ENCODE results near the gene HIVEP2. TPM values are rescaled to one million over a fixed set of nuclear protein-coding genes. Genes with fewer than 3 reads are reported as not detected.

HIVEP2 gene
- polyA plus RNA-seq, 1 donor from 2014 or later: 5.9 TPM

- no peaks in the 10 kb centered on the region for H3K36me3 Mint-ChIP-seq
- H3K4me3 Mint-ChIP-seq: no peak overlapping the region
Observed at GRCh38 chr6:142953373-142954273, 8.6 kb upstream of the HIVEP2 start.

DNA sequence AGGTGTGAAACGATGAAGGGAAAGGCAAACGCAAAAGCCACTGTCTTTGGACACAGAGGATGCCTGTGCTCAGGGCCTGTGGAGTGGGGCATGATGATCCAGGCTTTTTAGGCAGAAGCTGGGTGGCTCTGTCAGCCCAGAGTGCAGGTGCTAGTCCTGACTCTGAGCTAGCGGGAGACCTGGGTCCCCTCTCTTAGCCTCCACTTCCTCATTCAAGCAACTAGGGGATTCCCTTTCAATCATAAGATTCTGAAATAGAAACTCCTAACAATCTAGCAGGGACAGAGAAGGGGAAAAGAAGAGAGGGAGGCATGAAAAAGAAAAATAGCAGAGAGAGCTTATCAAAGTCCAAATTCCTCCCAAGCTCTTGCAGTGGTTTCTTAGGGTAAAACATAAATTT, 7.6 kb upstream of the HIVEP2 start:
- peaks cover 29 to 34% (median 29%) of the 10 kb centered on the region in 3 donors for H3K4me1 Mint-ChIP-seq
- no peaks in the 10 kb centered on the region for H3K36me3 Mint-ChIP-seq
- no peaks in the 10 kb centered on the region for H3K9me3 Mint-ChIP-seq
- H3K27me3 Mint-ChIP-seq: no peaks in the 10 kb centered on the region
- H3K27ac Mint-ChIP-seq: peak overlapping the region; percentile 46 to 87 (median 80)
- peak overlapping the region in 2 of 4 donors; percentile 44 to 51 for H3K4me3 Mint-ChIP-seq

More at GRCh38 chr6:142953373-142954273, 8.6 kb upstream of the HIVEP2 start:
- Mint-ChIP-seq H3K27me3 (no peaks in the 10 kb centered on the region), H3K4me1 (peaks cover 22 to 26% (median 26%) of the 10 kb centered on the region in 3 donors), H3K9me3 (no peaks in the 10 kb centered on the region), H3K27ac (peak overlapping the region in 2 of 3 donors; percentile 46 to 87)

GRCh38 chr6:142950291-142950690, 5.3 kb upstream of the HIVEP2 start:
- Mint-ChIP-seq H3K36me3 (no peaks in the 10 kb centered on the region), H3K9me3 (no peaks in the 10 kb centered on the region), H3K27me3 (no peaks in the 10 kb centered on the region), H3K4me3 (no peak overlapping the region), H3K4me1 (peaks cover 29 to 35% (median 29%) of the 10 kb centered on the region in 3 donors), H3K27ac (peak overlapping the region in 1 of 3 donors; percentile 33)

DNA sequence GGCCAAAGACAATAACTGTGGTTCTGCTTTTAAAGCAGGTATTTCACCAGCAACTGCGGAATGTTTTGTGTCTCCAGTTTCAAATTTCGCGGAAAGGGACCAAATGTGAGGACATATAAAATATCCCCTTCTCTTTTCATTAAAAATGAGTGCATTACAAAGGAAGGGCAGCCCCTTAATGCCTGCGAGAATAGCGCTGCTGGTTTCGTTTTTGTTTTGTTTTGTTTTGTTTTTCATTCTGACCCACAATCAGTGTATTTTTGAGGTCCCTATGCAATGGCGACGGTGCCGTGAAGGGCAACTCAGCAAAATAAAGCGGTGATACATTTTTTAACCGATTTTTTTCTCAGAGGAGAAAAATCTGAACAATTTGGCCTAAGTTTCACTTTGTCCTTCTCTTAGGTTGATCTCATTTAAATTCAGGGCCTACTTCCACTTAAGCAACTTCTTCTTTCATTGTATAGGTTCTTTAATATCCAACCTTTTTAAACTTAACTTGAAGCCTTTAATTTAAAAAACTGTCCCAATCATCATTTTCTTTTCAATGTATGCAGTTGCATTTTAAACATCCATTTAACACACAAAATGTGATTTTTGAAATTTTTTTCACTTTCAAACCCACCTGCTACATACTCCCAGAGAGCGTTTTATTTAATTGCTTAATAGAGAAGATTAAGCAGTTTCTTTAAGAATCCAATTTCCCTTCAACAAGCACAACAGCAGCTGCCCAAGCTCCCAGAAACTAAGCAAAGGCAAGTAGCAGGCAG, 2.9 kb upstream of the HIVEP2 start:
- peak overlapping the region; percentile 88 to 97 (median 96) for H3K4me3 Mint-ChIP-seq
- H3K36me3 Mint-ChIP-seq: no peaks in the 10 kb centered on the region
- no peaks in the 10 kb centered on the region for H3K27me3 Mint-ChIP-seq
- H3K9me3 Mint-ChIP-seq: peaks cover 0 to 2% (median 0%) of the 10 kb centered on the region in 3 donors
- peak overlapping the region; percentile 99 to 100 (median 99) for H3K27ac Mint-ChIP-seq
- H3K4me1 Mint-ChIP-seq: peaks cover 25 to 29% (median 28%) of the 10 kb centered on the region in 3 donors

GRCh38 chr6:142946924-142947713, 2.1 kb upstream of the HIVEP2 start:
- H3K27me3 Mint-ChIP-seq: no peaks in the 10 kb centered on the region
- H3K36me3 Mint-ChIP-seq: no peaks in the 10 kb centered on the region
- H3K27ac Mint-ChIP-seq: peak overlapping the region; percentile 99 to 100 (median 99)
- peaks cover 0 to 2% (median 0%) of the 10 kb centered on the region in 3 donors for H3K9me3 Mint-ChIP-seq
- H3K4me1 Mint-ChIP-seq: peaks cover 25 to 28% (median 27%) of the 10 kb centered on the region in 3 donors
- peak overlapping the region; percentile 96 to 99 (median 98) for H3K4me3 Mint-ChIP-seq

DNA sequence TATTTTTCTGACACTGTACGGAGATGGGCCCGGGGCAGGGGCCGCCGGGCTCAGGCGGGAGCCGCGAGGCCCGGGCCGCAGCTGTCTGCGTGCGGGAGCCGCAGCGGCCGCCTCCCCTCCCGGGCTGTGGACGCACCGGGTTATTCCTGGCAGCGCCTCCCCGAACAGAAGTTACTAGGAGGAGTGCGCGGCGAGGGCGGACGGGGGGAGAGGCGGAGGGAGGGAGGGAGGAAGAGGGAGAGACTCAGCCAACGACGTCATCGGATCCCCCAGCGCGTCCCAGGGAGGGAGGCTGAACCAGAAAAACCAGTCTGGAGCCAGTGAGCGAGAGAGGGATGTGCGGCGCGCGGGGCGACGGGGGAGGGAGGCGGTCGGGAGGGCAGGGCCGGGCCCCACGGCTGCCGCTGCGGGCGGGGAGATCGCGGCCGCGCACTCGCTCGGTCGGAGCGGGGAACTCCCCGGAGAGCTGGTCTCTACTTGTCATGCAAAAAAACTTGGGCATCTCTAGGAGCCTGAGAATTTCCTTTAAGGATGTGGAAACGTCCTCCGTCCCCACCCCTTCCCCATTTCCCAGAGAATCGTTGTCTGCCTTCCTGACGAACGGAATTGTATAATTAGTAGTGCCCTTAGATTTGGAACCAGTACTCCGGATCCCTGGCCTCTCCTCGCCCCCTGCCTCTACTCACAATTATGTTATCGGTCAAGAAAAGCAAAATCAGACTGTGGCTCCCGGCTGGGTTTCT, 1.4 kb upstream of the HIVEP2 start:
- peak overlapping the region; percentile 99 to 100 (median 99) for H3K27ac Mint-ChIP-seq
- H3K27me3 Mint-ChIP-seq: no peaks in the 10 kb centered on the region
- peak overlapping the region; percentile 96 to 99 (median 98) for H3K4me3 Mint-ChIP-seq
- no peaks in the 10 kb centered on the region for H3K36me3 Mint-ChIP-seq
- H3K9me3 Mint-ChIP-seq: peaks cover 0 to 2% (median 0%) of the 10 kb centered on the region in 3 donors
- H3K4me1 Mint-ChIP-seq: peaks cover 25 to 31% (median 30%) of the 10 kb centered on the region in 3 donors

GRCh38 chr6:142945446-142946180, 637 bp upstream of the HIVEP2 start:
- no peaks in the 10 kb centered on the region for H3K36me3 Mint-ChIP-seq
- peaks cover 0 to 2% (median 0%) of the 10 kb centered on the region in 3 donors for H3K9me3 Mint-ChIP-seq
- peak overlapping the region; percentile 97 to 100 (median 99) for H3K27ac Mint-ChIP-seq
- H3K27me3 Mint-ChIP-seq: no peaks in the 10 kb centered on the region
- peaks cover 30 to 36% (median 32%) of the 10 kb centered on the region in 3 donors for H3K4me1 Mint-ChIP-seq
- peak overlapping the region; percentile 96 to 99 (median 98) for H3K4me3 Mint-ChIP-seq

- H3K36me3 Mint-ChIP-seq: no peaks in the 10 kb centered on the region
- H3K9me3 Mint-ChIP-seq: peaks cover 0 to 2% (median 0%) of the 10 kb centered on the region in 3 donors
- H3K27me3 Mint-ChIP-seq: no peaks in the 10 kb centered on the region
- H3K27ac Mint-ChIP-seq: peak overlapping the region; percentile 99 to 100 (median 99)
- peaks cover 32 to 42% (median 37%) of the 10 kb centered on the region in 3 donors for H3K4me1 Mint-ChIP-seq
- H3K4me3 Mint-ChIP-seq: peak overlapping the region; percentile 96 to 99 (median 98)
Observed at GRCh38 chr6:142944124-142945048, 590 bp downstream of the HIVEP2 start.

GRCh38 chr6:142943711-142944123, 1.3 kb downstream of the HIVEP2 start:
- peaks cover 36 to 44% (median 37%) of the 10 kb centered on the region in 3 donors for H3K4me1 Mint-ChIP-seq
- peaks cover 0 to 2% (median 0%) of the 10 kb centered on the region in 3 donors for H3K9me3 Mint-ChIP-seq
- no peaks in the 10 kb centered on the region for H3K27me3 Mint-ChIP-seq
- H3K27ac Mint-ChIP-seq: peak overlapping the region; percentile 99 to 100 (median 99)
- peak overlapping the region; percentile 96 to 99 (median 98) for H3K4me3 Mint-ChIP-seq
- no peaks in the 10 kb centered on the region for H3K36me3 Mint-ChIP-seq

DNA sequence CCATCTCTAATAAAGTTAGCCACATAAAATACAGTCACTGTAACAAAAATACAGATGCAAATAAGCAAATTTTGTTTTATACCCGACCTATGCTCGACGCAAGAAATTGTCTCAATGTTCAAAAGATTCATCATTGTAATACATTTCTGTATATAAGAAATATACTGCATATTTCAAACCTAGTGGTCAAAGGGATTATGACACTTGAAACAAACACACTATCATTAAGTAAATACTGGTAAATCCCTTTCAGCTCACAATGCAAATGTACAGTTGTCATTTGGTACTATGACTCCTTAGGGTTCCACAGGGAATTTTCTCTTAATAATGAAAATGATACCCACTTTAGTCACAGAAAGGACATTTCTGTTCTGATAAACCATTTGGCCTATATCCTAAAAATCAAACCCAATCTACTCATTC, 2.2 kb downstream of the HIVEP2 start:
- H3K9me3 Mint-ChIP-seq: peaks cover 0 to 2% (median 0%) of the 10 kb centered on the region in 3 donors
- peak overlapping the region; percentile 87 to 100 (median 99) for H3K27ac Mint-ChIP-seq
- peak overlapping the region; percentile 24 to 97 (median 66) for H3K4me3 Mint-ChIP-seq
- H3K4me1 Mint-ChIP-seq: peaks cover 37 to 47% (median 40%) of the 10 kb centered on the region in 3 donors
- H3K36me3 Mint-ChIP-seq: no peaks in the 10 kb centered on the region
- H3K27me3 Mint-ChIP-seq: no peaks in the 10 kb centered on the region

GRCh38 chr6:142942238-142942637, 2.7 kb downstream of the HIVEP2 start:
- peak overlapping the region in 1 of 4 donors; percentile 5 for H3K4me3 Mint-ChIP-seq
- H3K27me3 Mint-ChIP-seq: no peaks in the 10 kb centered on the region
- peak overlapping the region; percentile 87 to 100 (median 99) for H3K27ac Mint-ChIP-seq
- H3K9me3 Mint-ChIP-seq: peaks cover 0 to 2% (median 0%) of the 10 kb centered on the region in 3 donors
- H3K36me3 Mint-ChIP-seq: no peaks in the 10 kb centered on the region
- H3K4me1 Mint-ChIP-seq: peaks cover 37 to 49% (median 38%) of the 10 kb centered on the region in 3 donors

DNA sequence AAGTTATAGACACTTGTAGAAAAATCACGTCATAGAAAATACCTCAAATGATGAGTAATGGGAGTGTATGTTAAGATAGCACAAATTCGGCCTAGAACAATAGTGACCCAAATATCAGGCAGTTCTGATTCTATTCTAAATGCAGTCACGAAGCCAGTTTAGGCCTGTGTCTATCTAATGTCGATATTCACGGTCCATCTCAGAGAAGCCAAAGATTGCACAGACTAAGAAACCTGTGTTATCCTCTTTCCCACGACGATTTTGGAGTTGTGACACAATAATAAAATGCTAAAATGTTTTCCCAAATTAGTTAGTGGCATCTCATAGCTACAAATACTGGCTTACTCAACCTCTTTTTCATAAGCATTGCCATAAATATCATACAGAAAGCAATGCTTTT, 4.0 kb downstream of the HIVEP2 start:
- H3K27ac Mint-ChIP-seq: peak overlapping the region in 1 of 3 donors; percentile 67
- no peak overlapping the region for H3K4me3 Mint-ChIP-seq

More for the DNA sequence above, 4.0 kb downstream of the HIVEP2 start:
- peaks cover 0 to 2% (median 0%) of the 10 kb centered on the region in 3 donors for H3K9me3 Mint-ChIP-seq
- peaks cover 39 to 52% (median 41%) of the 10 kb centered on the region in 3 donors for H3K4me1 Mint-ChIP-seq
- no peaks in the 10 kb centered on the region for H3K27me3 Mint-ChIP-seq
- H3K36me3 Mint-ChIP-seq: no peaks in the 10 kb centered on the region

Measured in IgD-negative memory B cell (primary cell).